Mammary microvascular endothelial cell (primary cell): ENCODE results near the gene SMIM22. TPM values are rescaled to one million over a fixed set of nuclear protein-coding genes. Genes with fewer than 3 reads are reported as not detected.

Experiments used
- total RNA-seq: library from RNA; depleted of rRNA; stranded (reverse); fragments of >200 nt; gene quantifications from 2 replicates; pipeline ENCODE4 v1.2.3, GENCODE V29; 2015

The SMIM22 gene, protein sequence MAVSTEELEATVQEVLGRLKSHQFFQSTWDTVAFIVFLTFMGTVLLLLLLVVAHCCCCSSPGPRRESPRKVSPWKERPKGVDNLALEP
- total RNA-seq: not detected in 2 replicates

DNA sequence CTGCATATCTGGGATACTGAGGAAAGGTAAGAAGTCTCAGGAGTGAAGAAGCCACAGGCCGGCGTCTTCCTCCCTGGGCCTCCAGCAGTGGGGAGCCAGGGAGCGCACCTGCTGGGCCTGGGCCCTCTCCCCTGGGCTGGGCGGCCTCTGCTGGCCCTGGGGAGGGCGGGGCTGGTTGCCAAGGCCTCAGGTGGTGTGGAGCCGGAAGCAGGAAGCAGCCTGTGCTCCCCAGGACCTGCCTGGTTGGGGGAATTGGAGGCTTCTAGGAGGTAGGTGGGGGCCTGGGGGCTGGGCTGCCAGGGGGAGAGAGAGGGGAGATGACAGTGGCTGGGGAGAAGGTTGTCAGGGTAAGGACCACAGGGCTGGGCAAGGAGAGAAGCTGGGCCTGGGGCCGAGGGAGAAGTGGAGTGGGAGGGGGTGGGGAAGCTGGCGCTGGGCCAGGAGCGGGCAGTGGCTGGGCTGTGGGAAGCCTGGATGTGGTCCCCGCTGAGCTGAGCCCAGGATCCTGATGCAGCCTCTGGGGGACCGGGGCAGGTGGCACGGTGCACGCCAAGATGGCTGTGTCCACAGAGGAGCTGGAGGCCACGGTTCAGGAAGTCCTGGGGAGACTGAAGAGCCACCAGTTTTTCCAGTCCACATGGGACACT lies at the start of gene SMIM22:
SMIM22 (plus strand) TSS at position 189 of the 647 bp plus-strand sequence; CDS start at position 555, 366 bp downstream.

DNA sequence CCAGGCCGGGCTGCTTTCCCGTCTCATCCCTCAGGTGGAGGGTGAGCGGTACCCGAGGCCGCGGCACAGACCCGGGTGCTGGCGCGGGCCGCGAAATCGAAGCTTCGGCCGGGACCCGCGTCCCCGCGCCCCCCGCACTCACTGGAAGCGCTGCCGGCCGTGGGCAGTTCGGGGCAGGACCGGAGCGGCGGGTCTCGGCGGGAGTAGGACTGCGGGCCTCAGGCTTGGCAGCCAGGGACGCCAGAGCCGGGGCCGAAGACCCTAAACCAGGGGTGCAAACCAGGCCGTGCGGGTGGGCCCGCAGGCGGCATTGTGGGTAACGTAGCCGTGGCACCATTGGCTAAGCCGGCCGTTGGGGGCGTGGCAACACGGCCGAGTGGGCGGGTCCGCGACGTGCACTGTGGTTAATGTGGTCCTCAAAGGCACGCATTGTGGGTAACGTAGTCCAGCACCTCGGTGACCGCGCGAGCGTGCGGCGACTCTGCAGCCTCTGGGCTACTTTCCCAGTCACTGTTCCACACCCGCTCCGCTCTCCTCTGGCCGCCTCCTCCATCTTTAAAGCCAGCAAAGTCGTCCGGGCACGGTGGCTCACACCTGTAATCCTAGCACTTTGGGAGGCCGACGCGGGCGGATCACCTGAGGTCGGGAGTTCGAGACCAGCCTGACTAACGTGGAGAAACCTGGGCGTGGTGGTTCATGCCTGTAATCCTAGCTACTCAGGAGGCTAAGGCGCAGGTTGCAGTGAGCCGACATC lies 28.1 kb upstream of the SMIM22 start, which contains the start of gene ZNF500:
ZNF500 (minus strand) TSS at position 288 of the 754 bp plus-strand sequence. CDS start 1,184 bp downstream, outside the sequence.

DNA sequence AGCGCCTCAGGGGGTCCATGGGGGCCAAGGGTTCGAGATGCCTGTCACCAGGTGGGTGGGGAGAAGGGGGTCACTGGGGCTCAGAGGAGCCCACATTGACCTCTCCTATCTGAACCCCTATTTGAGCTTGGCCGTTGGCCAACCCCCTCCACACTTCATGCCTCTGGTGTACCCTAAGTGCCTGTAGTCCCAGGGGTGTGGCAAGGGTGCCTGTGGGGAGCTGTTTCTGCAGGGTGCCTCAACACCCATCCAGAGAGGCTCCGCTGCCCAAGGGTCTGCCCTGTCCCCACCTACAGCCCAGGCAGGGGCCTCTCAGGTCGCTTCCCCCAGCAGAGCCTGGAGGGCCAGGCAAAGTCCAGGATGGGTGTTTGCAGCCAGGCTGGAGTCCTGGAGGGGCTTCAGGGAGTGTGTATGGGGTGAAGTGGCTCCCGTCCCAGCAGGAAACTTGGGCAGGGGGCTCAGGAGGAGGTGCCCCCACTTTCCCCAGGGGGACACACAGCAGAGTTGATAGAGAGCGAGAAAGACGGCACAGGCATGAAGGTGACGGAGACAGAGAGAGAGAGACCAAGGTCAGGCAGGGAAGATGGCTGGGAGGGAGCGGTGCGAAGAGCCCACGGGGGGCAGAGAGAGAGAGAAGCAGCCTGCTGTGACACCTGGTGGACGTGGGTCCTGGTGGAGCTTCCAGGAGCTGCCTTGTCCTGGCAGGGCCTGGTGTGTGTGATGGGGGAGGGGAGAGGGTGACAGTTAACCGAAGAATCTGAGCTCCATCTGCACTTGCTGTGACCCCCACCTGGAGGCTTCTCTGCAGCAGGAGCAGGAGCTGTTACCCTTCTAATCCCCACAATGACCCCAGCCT lies 7.3 kb upstream of the SMIM22 start, which contains the start of gene SEPTIN12:
SEPTIN12 (minus strand) TSS at position 719 of the 856 bp plus-strand sequence; CDS start at position 19, 700 bp downstream.

DNA sequence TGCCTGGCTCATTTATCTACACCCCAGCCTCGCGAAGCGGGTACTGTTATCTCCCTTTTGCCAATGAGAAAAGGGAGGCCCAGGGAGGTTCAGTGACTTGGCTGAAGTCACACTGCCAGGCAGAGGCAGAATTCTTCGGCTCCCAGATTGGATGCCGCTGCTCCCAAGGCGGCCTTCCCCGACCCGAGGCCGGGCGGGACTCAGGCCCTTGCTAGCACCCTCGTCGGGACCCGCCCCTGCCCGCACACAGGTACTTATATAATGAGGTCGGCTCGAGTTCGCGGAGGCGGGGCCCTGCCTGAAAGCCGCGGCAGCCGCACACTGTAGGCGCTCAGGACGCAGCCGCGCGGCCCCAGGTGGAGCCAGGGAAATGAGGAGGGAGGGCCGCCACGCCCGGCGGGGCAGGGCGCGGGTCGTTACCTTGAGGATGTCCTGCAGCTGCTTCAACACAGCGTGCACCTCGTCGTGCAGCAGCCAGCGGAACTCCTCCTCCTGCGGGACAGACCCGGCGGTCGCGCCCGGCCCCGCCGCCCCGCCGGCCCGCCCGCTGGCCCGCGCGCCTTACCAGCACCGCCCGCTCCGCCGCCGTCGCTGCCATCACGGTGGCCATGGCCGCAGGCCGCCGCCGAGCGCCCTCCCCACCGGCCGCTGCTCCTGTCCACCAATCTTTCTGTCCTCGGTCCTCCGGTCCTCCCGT lies 6.9 kb downstream of the SMIM22 start, which contains the start of gene ROGDI:
ROGDI (minus strand) TSS at position 672 of the 697 bp plus-strand sequence; CDS start at position 610, 62 bp downstream.

Other genes starting within 250 kb of the SMIM22 start
- gene C16orf96, start 239.0 kb upstream of the SMIM22 start, total RNA-seq: 0.05 TPM in 1 of 2 replicates, not detected in the other
- 7.6 and 9.0 TPM in 2 replicates for gene UBALD1, start 180.5 kb upstream of the SMIM22 start, total RNA-seq
- gene MGRN1, start 170.5 kb upstream of the SMIM22 start, total RNA-seq: 31.0 and 44.5 TPM in 2 replicates
- 30.3 and 38.5 TPM in 2 replicates for gene NUDT16L1, start 101.8 kb upstream of the SMIM22 start, total RNA-seq
- gene ANKS3, start 61.1 kb upstream of the SMIM22 start, total RNA-seq: 5.5 and 5.8 TPM in 2 replicates
- gene DNAAF8, start 60.8 kb upstream of the SMIM22 start, total RNA-seq: 0.27 TPM in 1 of 2 replicates, not detected in the other
- 7.7 and 7.8 TPM in 2 replicates for gene ZNF500, start 28.2 kb upstream of the SMIM22 start, total RNA-seq
- not detected in 2 replicates for gene SEPTIN12, start 7.0 kb upstream of the SMIM22 start, total RNA-seq
- gene ROGDI, start 7.3 kb downstream of the SMIM22 start, total RNA-seq: 17.0 and 19.7 TPM in 2 replicates
- 56.5 and 57.8 TPM in 2 replicates for gene GLYR1, start 51.9 kb downstream of the SMIM22 start, total RNA-seq
- gene UBN1, start 52.1 kb downstream of the SMIM22 start, total RNA-seq: 32.9 and 33.4 TPM in 2 replicates
- gene PPL, start 141.8 kb downstream of the SMIM22 start, total RNA-seq: 0.47 and 0.64 TPM in 2 replicates
- not detected in 2 replicates for gene SEC14L5, start 163.0 kb downstream of the SMIM22 start, total RNA-seq
- 56.2 and 82.2 TPM in 2 replicates for gene NAGPA, start 238.6 kb downstream of the SMIM22 start, total RNA-seq